Transverse colon (tissue), 3 donors: ENCODE results near the gene STYXL2.

Source experiments
- CTCF ChIP-seq, 5 experiments: fragments of 200-600 bp in 3 of 5; fragments of 450-650 bp in 2 of 5; sonication (generic) in 3 of 5; IDR thresholded peaks; 1 replicate in 2 of 5; 2 replicates in 3 of 5; pipeline ENCODE4 v1.5.1; 2016 to 2017; ENCODE audit warnings: antibody characterized with exemption in 5 of 5, inconsistent platforms in 3 of 5, mild to moderate bottlenecking in 2 of 5, moderate library complexity in 1 of 5
- EP300 ChIP-seq: sonication (generic); formaldehyde crosslinking; IDR thresholded peaks from one replicate; pipeline ENCODE4 v1.6.1; 2017; ENCODE audit warnings: antibody characterized with exemption, low read depth

- TF ChIP-seq CTCF (IDR thresholded peaks at IDR 0.05) (no peak), EP300 (no peak)
Observed at GRCh38 chr1:167136806-167137205, 42.9 kb downstream of the STYXL2 start.
